Medulla oblongata (tissue), 1 donor: ENCODE data around the gene SPTBN5.
"Not testable (repeated sequence)": the region's sequence is repeated elsewhere in the genome, so short reads cannot be mapped to it uniquely, and the experiment has no call there.

Source experiments
- DNase-seq: peaks from one replicate; pipeline ENCODE4 v3.0.0-alpha.2; 2015; ENCODE audit errors: extremely low spot score

SPTBN5 gene

DNA sequence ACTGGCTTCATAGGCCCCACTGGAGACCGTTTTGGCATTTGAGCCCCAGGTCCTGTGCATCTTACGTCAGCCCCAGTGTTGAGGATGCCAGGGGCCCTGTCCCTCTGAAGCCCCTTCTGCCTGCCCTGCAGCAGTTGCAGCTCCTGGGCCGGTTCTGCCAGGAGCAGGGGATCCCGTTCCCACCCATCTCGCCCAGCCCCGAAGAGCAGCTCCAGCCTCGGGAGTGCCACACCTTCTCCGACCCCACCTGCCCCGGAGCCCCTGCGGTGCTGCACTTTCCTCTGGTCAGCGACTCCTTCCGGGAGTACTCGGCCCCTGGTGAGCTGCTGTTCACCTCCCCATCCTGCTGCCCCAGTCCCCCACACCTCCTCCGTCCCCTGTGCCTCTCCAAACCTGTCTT is 46.6 kb downstream of the SPTBN5 start:
- no peak for DNase-seq

DNA sequence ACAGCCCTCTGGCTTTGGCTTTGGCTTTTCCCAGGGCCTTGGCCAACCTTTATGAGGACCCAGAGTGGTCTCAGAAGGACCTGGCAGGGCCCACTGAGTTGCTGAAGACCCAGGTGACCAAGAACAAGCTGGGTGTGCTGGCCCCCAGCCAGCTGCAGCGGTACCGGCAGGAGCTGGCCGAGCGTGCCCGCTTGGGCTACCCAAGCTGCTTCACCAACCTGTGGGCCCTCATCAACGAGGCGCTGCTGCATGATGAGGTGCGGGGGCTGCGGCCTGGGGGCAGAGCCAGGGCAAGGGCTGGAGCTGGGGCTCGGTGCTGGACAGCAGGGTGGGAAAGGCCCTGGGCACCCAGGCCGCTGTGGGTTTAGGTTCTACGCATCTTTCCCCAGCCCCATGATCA is 49.0 kb downstream of the SPTBN5 start:
- DNase-seq, result no peak

DNA sequence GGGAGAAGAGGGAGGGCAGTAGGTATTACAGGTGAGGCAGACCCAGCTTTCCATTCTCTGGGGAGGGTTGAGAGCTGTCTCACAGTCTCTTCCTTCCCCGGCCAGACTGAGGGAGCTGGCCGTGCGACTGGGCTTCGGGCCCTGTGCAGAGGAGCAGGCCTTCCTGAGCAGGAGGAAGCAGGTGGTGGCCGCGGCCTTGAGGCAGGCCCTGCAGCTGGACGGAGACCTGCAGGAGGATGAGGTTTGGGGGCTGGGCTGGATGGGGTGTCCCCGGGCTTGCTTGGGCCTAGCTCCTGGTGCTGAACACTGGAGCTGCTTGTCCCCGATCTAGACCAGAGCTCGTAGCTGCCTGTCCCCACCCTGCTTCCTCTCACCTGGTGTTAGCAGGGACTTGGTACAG is 50.3 kb downstream of the SPTBN5 start:
- DNase-seq, result no peak

DNA sequence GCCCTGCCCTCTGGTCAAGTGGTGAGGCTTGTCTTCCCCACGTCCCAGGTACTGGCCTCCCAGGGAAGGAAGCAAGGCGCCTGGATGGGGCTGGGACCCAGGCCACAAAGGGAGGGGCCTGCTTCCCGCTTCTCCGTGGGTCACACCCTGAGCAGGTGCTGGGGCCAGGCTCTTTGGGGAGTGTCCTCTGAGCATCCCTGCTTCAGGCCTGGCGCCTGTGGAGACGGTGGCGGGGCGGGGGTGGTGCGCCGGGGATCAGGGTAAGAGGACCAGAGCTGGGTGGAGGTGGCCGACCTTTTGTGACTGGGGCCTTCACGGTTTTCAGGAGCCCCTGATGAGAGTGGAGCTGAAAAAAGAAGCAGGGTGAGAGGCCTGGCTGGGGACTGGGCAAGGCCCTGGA is 51.6 kb downstream of the SPTBN5 start:
- no peak for DNase-seq

DNA sequence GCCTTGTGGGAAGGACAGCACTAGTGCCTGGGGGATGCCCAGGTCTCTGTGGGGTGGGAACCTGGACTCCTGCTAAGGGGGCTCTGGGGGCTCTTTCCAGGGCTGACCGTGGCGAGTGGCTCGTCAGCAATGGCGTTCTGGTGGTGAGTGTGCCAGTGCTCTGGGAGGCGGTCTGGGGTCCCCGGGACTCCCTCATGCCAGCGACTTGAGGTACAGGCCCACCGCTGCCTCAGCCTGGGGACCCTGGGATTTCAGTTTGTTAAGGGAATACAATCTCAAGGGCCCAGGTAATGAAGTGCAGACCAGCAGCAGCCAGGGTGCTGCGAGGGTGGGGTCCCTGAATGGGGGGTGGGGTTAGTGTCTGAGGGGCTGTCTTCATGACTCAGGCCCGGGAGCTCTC is 52.7 kb downstream of the SPTBN5 start:
- DNase-seq, result no peak

DNA sequence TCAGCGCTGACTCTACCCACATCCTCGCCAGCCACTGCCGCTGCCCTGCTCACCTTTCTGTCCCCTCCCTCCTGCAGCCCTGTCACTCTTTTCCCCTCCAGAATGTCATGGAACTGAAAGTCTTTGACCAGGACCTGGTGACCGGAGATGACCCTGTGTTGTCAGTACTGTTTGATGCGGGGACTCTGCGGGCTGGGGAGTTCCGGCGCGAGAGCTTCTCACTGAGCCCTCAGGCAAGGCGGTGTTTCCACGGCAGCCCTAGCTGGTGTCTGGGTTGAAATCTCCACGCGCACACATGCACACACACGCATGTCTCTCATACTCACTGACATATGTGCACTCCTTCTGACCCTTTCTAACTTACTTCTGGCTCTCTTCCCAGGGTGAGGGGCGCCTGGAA is 53.2 kb downstream of the SPTBN5 start:
- no peak for DNase-seq

DNA sequence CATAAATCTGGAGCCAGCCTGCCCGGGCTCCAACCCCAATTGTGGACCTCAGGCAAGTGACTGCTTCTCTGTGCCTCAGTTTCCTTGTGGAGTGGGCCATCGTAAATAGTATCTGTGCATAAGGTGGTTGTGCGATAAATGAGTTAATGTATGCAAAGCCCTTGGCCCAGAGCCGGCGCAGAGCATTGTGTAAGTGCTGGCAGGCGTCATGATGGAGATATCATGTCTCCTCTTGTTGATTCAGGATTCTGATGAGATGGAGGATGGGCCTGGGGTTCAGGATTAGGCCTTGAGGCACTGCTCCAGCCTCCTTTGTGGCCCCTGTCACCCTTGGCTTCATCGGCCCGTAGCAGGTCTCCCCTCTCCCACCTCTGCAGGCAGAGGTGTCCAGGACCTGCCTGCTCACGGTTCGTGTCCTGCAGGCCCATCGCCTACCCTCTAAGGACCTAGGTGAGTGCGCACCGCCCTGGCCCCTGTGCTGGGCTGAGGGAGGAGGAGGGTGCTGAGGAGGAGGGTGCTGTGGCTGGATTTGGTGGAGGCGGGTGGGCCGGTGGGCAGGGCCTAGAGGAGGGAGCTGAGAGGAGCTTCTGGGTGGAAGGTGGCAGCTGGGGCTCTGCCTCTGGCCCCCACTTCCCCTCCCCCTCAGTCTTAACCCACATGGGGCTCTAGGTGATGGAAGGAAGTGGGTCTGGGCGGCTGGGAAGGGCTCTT is 53.9 kb downstream of the SPTBN5 start:
- DNase-seq, result no peak

DNA sequence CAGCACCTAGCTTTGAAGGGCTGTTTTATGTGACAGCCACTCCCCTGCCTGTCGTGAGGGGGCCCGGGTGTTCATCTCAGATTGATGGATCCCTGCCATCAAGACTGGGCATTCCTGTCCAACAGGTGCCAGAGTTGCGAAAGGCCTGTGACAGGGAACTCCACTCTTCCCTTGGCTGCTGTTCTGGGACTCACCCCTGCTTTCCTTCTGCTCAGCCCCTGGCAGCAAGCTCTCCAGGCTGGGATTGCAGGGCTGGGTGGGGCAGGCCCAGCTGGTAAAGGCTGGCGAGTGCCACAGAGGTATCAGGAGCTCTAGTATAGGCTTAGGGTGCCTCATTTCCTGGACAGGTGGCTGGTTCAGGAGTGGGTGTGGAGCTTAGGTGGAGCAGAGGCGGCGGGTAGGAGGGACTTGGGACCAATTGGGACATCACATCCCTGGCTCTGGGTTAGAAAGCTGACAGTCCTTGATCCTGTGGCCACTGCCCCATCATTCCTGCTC is 55.4 kb downstream of the SPTBN5 start, which contains the start of gene PLA2G4B:
PLA2G4B (plus strand) TSS at position 448 of the 498 bp plus-strand sequence. CDS start 67 bp downstream, outside the sequence.
- DNase-seq, result no peak

DNA sequence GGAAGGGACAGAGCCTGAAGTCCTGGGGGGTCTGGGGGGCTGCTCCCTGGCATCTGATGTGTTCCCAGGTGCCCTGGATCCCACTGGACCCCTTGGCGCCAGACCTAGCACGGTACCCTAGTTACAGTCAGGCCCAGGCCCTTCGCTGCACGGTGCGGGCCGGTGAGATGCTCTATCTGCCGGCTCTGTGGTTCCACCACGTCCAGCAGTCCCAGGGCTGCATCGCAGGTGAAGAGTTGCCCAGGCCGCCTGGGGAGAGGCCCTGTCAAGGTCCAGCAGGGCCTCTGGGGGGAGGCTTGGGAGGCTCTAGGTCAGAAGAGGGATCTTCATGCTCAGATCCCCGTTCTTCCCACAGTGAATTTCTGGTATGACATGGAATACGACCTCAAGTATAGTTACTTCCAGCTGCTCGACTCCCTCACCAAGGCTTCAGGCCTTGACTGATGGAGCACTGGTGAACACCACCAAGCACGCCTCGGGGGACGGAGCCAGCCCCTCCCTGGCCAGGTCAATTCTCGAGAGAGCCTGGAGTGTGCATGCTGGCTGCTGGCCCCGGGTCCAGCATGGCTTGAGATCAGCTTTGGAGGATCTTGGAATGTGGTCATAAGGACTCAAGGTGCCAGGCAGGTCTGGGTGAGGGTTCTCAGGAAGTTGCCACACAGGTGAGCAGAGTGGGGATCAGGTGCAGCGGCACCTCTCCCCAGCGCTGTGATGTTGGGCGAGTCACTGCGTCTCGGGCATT is 57.0 kb downstream of the SPTBN5 start:
- no peak for DNase-seq

DNA sequence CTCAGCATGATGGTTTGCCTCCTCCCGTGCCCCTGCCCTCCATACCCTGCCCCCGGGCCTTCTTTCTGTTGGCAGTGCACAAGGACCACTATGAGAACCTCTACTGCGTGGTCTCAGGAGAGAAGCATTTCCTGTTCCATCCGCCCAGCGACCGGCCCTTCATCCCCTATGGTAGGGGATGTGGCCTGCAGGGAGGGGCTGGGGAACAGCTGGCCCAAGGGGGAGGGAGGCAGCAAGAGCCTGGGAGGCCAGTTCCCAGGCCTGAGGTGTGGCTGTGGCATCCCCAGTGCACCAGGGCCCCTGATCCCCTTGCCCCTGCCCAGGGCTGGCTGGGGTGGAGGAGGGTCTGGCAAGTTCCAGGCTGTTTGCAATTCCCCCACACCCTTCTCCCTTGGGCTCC is 57.8 kb downstream of the SPTBN5 start:
- no peak for DNase-seq

DNA sequence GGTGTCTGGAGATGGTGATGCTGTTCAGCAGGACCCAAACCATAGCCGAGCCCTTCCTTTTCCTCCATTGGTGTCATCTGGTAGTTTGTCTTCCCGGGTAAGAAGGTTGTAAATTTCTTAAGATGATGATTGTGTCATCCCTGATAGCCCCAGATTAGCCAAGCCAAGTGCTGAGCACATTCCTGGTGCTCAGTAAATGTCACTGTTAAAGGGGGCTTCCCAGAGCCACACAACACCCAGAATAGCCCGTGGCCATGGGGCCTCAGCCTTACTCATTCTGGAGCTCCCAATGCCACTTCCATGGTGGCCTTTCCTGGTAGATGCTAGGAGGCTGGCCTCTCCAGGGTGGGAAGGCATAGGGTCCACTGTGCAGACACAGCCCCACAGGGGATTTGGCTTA is 59.8 kb downstream of the SPTBN5 start:
- DNase-seq, result no peak

DNA sequence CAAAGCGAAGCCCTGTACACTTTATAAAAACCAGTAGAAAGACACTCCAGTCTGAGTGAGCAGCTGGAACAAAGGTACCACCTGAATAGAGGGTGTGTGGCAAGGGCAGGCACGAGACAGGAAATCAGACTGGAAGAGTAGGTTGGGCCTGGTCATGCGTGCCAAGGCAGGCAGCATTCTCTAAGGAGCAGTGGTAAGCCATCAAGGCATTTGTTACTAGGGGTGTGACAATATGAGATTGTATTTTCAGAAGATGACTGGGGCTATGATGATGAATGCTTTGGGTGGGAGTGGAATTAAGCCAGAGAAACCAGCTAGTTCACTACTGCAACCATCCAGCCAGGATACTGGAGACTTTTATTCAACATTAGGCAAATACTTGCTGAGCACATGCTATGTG is 61.0 kb downstream of the SPTBN5 start:
- DNase-seq, result no peak

DNA sequence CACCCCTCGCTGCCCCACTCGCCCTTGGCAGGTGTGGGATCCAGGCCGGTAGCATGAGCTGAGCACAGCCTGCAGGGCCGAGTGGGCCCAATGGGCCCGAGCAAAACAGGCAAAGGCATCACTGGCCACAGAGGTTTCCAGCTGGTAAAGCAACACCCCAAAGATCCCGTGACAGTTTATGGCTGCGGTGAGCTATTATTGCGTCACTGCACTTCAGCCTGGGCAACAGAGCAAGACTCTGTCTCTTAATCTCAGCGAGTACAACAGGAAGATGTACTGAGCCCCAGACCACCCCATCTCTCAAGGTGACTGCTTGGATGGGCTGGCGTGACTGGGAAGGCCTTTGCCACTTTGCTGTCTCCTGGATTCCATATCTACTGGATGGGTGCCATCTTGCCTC is 61.6 kb downstream of the SPTBN5 start:
- no peak for DNase-seq

DNA sequence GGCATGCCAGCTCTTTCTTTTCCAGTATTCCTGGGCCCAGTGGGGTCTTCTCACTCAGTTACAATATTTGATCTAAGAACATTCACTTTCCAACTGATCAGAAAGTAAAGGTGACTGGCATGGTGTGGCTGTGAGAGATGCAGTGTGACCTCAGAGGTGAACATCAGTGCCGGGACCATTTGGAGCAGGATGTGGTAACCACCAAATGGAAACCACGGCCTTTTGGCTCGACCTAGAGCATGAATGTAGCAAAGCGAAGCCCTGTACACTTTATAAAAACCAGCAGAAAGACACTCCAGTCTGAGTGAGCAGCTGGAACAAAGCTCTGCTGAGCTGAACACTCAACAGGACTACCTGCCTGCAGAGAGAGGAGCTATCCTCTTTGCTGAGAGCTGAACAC is 62.6 kb downstream of the SPTBN5 start:
- not testable (repeated sequence) for DNase-seq

DNA sequence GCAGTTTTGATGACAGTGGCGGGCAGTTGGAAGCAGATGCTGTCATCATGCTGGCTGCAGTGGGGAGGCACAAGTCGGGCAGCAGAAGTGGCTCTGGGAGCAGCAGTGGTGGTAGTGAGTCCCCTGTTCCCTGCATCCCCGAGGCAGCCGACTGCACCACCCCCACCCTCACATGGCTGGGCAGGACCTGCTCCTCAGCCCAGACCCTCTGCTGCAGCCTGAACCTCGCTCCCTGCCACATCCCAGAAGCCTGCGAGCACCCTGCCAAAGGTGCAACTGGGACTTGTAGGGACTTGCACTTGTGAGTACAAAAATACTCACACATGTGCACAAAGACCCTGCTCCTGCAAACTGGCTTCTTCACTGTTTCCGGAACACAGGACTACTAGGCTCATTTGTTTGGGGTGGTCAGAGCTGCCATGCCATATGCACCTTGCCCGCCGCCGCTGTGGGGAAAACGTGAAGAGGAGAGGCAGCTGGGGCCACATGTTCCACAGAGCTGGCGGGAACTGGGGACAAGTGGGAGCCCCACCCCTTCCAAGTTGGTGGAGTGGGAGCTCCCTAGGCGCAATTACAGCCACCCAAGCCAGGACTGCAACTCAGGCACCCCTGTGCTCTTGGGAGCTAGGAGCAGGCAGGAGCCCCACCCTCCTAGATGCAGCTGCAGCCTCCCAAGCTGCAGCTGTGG is 63.8 kb downstream of the SPTBN5 start:
- no peak for DNase-seq

DNA sequence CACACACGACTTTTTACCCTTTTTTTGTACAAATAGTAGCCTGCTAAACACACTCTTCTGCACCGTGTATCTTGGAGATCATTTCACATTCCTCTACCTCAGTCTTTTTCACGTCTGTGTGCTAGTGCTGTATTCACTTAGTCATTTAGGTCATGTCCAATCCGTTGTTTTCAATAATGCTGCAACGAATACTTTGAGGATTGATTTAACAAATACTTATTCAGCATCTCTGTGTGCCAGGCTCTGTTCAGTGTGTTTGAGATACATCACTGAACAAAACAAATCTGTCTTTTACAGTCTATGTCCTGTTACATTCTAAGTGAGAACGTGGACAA is 65.1 kb downstream of the SPTBN5 start:
- no peak for DNase-seq

DNA sequence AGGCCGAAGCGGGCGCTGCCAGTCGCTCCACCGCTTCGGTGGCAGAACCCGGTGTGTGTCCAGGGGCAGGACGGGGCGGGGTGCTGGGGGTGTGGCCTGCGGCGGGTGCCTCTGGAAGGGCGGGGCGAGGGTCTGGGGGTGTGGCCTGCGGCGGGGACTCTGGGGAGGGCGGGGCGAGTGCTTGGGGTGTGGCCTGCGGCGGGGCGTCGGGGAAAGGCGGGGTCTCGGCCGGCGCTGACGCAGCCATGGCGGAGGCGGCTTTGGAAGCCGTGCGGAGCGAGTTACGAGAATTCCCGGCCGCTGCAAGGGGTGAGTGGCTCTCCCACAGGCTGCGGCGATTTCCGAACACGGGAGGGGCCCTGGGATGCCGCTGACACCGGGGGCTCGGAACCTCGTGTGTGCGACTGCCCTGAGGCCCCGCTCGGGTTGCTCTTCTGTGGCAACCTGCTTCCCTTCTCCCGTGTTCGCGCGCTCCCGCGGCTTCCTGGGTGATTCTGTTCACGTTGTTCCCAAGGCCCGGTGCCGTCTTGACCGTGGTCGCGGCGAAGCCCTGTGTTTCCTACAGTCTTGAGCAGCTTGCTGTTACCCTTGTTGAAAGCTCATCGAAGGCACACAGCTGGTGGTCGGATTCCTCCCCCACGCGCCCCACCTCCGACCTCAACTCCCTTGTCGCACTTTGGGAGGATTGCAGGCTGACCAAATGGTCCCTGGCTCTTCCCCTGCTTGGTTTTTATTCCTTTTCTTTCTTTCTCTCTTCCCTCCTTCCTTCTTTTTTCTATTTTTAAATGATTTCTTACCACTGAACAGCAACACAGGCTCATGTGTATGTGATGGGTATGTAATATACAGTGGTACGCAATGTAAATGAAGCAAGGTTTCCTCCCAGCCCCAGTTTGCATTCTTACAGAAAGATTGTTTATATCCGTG is 65.7 kb downstream of the SPTBN5 start, which contains the start of gene JMJD7:
JMJD7 (plus strand) TSS at position 213 of the 927 bp plus-strand sequence; CDS start at position 246, 33 bp downstream.
- peak; percentile 93 for DNase-seq

DNA sequence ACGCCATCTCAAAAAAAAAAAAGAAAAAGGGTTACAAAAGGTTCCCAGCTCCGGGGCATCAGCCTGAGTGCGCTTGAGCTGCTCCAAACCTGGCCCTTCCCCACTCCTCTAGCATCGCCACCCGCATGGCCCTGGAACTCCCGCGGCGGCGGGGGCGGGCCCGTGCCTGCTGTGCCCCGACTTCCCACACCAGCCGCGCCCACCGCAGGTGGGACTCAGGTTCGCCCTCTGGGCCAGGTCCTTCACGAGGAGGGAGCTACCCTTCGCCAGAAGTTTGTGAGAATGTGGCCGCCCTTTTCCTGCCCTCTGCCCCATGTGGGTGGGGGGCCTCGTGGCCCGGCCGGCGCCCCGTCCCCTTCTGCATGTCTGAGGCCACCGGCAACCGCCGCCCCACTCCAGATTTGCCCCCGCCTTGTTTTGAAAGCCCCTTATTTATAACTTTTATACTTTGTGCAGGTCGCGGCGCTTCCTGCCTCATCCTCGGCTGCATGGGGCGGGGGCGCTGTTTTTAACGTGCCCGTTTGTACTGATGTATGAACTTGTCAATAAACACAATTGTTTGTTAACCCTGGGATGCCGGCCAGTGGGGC is 66.5 kb downstream of the SPTBN5 start:
- no peak for DNase-seq

DNA sequence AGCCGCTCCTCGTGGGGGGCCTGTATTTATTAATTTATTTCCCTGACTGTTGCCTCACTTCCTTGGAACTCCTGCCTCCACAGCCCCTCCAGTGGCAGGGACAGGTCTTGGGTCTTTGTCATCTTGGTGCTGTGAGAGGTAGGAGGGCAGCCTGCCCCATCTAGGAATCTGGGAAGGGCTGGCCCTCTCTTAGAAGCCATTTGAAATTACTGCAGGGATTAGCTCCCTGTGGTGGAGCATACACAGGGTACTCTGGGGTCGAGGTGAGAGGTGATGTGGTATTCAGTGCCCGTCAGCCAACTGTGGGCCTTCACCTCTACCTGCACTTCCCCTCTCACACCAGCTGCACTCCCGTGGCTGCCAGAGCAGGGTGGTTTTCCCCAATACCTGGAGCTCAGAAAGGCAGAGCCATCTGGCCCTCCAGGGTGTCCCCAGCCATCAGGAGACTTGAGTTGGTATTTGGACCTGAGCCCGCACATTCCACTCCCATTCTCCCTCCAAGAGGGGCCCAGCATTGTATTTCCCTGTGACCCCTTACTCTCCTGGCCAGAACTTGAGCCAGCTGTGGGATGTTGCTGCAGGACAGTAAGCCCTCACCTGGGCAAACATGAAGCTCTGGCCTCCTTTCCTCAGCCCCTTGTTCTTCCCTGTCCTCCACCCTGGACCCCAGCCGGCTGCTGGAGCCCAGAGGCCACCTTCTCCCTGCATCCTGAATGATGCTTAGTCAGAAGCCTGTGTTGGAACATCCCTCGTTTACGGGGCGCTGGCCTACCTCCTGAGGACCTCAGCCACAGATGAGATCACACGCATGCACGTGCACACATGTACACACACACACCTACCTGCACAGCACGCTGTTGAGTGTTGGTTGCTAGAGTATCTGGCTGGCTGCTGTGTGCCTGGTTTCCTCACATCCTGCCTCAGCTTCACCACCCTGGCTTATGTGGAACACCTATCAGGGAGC is 68.0 kb downstream of the SPTBN5 start:
- DNase-seq, result no peak

DNA sequence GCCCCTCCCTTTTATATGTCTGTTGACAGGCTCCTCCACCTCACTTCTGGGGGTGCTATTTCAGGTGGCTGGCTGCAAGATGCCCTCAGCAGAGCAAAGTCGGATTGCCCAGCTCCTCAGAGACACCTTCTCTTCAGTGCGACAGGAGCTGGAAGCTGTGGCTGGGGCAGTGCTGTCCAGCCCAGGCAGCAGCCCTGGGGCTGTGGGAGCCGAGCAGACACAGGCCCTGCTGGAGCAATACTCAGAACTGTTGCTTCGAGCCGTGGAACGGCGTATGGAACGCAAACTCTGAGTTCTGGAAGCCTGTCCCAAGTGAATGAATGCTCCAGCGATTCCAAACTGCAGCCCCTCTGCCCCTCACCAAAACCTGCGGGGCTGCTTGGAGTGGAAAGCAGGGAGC is 68.7 kb downstream of the SPTBN5 start:
- DNase-seq, result no peak
